IMR-90 (cell line): ENCODE data around the gene MVP.

Experiments used
- CEBPB ChIP-seq: IDR thresholded peaks from 2 replicates; pipeline ENCODE4 v1.6.1; 2012; ENCODE audit warnings: low read depth, low read length, improper control_type of control experiment
- CHD1 ChIP-seq: IDR thresholded peaks from 2 replicates; pipeline ENCODE4 v1.6.1; 2012; ENCODE audit warnings: low read depth, low read length, improper control_type of control experiment
- CTCF ChIP-seq: conservative IDR thresholded peaks from 2 replicates; pipeline ENCODE4 v1.5.1; 2012; ENCODE audit warnings: mild to moderate bottlenecking, low read depth, low read length, improper control_type of control experiment
- MAFK ChIP-seq: IDR thresholded peaks from 2 replicates; pipeline ENCODE4 v1.6.1; 2012; ENCODE audit warnings: low read depth, low read length, improper control_type of control experiment
- MAZ ChIP-seq: IDR thresholded peaks from 2 replicates; pipeline ENCODE4 v1.6.1; 2012; ENCODE audit warnings: low read depth, mild to moderate bottlenecking, low read length, improper control_type of control experiment, moderate library complexity, borderline replicate concordance
- POLR2A ChIP-seq: IDR thresholded peaks from 2 replicates; pipeline ENCODE4 v1.6.1; 2012; ENCODE audit warnings: mild to moderate bottlenecking, low read depth, low read length
- RCOR1 ChIP-seq: IDR thresholded peaks from 2 replicates; pipeline ENCODE4 v1.6.1; 2012; ENCODE audit warnings: mild to moderate bottlenecking, low read length, improper control_type of control experiment; ENCODE audit not compliant: insufficient replicate concordance
- SMC3 ChIP-seq: fragments of 150-350 bp; IDR thresholded peaks from 2 replicates; pipeline ENCODE4 v1.6.1; 2016; ENCODE audit warnings: low read depth, mild to moderate bottlenecking, antibody characterized with exemption, low read length, moderate library complexity
- USF2 ChIP-seq: fragments of 150-350 bp; IDR thresholded peaks from 2 replicates; pipeline ENCODE4 v1.6.1; 2017; ENCODE audit warnings: mild to moderate bottlenecking, antibody characterized with exemption, low read length, low read depth

- peak; percentile 90 for TF ChIP-seq CTCF
- peak; percentile 50; the same call in 1 of the 2 replicates for TF ChIP-seq USF2
- TF ChIP-seq SMC3 = peak; percentile 62
- TF ChIP-seq MAFK = no peak
- peak; percentile 49; the same call in 1 of the 2 replicates for TF ChIP-seq POLR2A
- no peak for TF ChIP-seq CHD1
- TF ChIP-seq MAZ = peak; percentile 46; the same call in 1 of the 2 replicates
- no peak for TF ChIP-seq CEBPB
- no peak for TF ChIP-seq RCOR1
Observed at GRCh38 chr16:29815793-29816693, 4.2 kb upstream of the MVP start, which contains the start of gene PAGR1.
